HS-5 (cell line): Measurements from ENCODE around the gene TRIM17.

Experiments used
- DNase-seq: peaks from one replicate; pipeline ENCODE4 v3.0.0-alpha.2; 2012; ENCODE audit warnings: low read depth

The TRIM17 gene

GRCh38 chr1:228366866-228367741, 49.6 kb downstream of the TRIM17 start:
- no peak for DNase-seq

GRCh38 chr1:228366062-228366865, 50.4 kb downstream of the TRIM17 start:
- DNase-seq = no peak

GRCh38 chr1:228365271-228366061, 51.2 kb downstream of the TRIM17 start:
- DNase-seq = no peak

GRCh38 chr1:228364706-228365213, 51.9 kb downstream of the TRIM17 start:
- no peak for DNase-seq

GRCh38 chr1:228364068-228364705, 52.5 kb downstream of the TRIM17 start:
- DNase-seq = no peak

GRCh38 chr1:228363686-228364067, 53.0 kb downstream of the TRIM17 start:
- DNase-seq = no peak

- no peak for DNase-seq
Observed at GRCh38 chr1:228362884-228363450, 53.7 kb downstream of the TRIM17 start.

GRCh38 chr1:228362141-228362883, 54.3 kb downstream of the TRIM17 start:
- no peak for DNase-seq

GRCh38 chr1:228361314-228362140, 55.1 kb downstream of the TRIM17 start:
- DNase-seq = no peak

GRCh38 chr1:228360533-228361313, 55.9 kb downstream of the TRIM17 start:
- no peak for DNase-seq

- DNase-seq = no peak
Observed at GRCh38 chr1:228359613-228360532, 56.8 kb downstream of the TRIM17 start.

- no peak for DNase-seq
Observed at GRCh38 chr1:228358764-228359612, 57.7 kb downstream of the TRIM17 start.

- no peak for DNase-seq
Observed at GRCh38 chr1:228358039-228358763, 58.5 kb downstream of the TRIM17 start.
